RWPE1 (cell line): Measurements from ENCODE around the gene MAEA.
A peak's percentile ranks its signal among the peaks of the same experiment; 100 is the strongest.

Experiments used
- CTCF ChIA-PET: fragments of 350-600 bp; sonication (Branson Sonifier 250); formaldehyde crosslinking; extraction: SDS; loops from one replicate; lab custom pipeline; 2021; lab: Yijun Ruan, JAX
- POLR2A ChIA-PET: fragments of 400-600 bp; formaldehyde crosslinking; extraction: SDS; loops from one replicate; lab custom pipeline; 2020; ENCODE audit warnings: antibody characterized with exemption; ENCODE audit not compliant: low non-redundant PET; lab: Yijun Ruan, JAX
- DNase-seq: peaks from one replicate; pipeline ENCODE4 v3.0.0; 2012; ENCODE audit warnings: low spot score
- H3K27ac ChIP-seq: fragments of 450-650 bp; 2 replicates; pipeline ENCODE4 v1.5.1; 2017
- TF ChIP-seq, protein P1 (sequence below): fragments of 450-650 bp; conservative IDR thresholded peaks from 2 replicates; pipeline ENCODE4 v1.5.1; 2017; ENCODE audit warnings: low read depth, mild to moderate bottlenecking

Gene MAEA

DNA sequence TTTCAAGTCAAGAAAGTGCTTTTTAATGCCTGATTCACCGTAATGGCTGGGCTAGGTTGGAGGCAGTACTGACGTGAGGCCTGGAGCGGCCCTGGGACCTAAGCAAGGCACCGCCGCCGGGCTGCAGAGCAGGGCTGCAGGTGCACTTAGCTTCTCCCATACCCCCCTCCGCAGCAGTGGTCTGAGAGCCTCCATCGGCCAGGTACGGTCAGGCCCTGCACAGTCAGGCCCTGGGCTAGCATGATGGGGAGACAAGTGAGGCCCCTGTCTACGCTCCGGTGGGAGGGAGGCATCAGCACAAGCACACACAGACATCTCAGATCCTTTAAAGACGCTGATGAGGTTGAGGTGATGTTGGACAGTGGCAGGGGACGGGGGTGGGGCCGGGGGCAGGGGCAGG is 4.7 kb downstream of the MAEA start:
- TF ChIP-seq, protein P1, sequence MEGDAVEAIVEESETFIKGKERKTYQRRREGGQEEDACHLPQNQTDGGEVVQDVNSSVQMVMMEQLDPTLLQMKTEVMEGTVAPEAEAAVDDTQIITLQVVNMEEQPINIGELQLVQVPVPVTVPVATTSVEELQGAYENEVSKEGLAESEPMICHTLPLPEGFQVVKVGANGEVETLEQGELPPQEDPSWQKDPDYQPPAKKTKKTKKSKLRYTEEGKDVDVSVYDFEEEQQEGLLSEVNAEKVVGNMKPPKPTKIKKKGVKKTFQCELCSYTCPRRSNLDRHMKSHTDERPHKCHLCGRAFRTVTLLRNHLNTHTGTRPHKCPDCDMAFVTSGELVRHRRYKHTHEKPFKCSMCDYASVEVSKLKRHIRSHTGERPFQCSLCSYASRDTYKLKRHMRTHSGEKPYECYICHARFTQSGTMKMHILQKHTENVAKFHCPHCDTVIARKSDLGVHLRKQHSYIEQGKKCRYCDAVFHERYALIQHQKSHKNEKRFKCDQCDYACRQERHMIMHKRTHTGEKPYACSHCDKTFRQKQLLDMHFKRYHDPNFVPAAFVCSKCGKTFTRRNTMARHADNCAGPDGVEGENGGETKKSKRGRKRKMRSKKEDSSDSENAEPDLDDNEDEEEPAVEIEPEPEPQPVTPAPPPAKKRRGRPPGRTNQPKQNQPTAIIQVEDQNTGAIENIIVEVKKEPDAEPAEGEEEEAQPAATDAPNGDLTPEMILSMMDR, result no peak
- DNase-seq, result no peak
- POLR2A ChIA-PET, result no interaction called here
- CTCF ChIA-PET, result no interaction called here
- peak overlapping the region; percentile 59 for H3K27ac ChIP-seq

DNA sequence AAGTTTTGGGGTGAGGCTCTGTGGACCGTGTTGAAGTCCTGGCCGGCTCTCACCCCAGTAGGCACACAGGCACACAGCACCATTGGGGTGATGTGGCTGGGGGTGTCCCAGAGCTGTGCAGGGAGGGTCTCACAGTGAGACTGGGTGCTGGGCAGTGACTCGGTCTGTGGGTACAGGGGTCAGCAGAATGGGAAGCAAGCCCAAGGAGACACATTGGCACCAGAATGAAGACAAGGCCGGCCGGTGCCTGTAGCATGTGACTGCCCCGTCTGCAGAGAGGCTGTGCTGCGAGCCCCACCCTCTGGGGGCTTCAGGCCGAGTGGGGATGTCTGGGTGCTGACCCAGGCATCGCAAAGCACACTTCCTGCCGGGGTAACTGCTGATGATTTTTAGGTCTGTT is 5.2 kb downstream of the MAEA start:
- peak overlapping the region; percentile 59 for H3K27ac ChIP-seq
- DNase-seq, result no peak
- POLR2A ChIA-PET, result no interaction called here
- CTCF ChIA-PET, result interaction anchor here (0.6 kb wide), 1 partner anchor 21 kb away, joined by 3 read pairs; no protein-coding TSS in a partner anchor
- TF ChIP-seq, protein P1, result no peak

DNA sequence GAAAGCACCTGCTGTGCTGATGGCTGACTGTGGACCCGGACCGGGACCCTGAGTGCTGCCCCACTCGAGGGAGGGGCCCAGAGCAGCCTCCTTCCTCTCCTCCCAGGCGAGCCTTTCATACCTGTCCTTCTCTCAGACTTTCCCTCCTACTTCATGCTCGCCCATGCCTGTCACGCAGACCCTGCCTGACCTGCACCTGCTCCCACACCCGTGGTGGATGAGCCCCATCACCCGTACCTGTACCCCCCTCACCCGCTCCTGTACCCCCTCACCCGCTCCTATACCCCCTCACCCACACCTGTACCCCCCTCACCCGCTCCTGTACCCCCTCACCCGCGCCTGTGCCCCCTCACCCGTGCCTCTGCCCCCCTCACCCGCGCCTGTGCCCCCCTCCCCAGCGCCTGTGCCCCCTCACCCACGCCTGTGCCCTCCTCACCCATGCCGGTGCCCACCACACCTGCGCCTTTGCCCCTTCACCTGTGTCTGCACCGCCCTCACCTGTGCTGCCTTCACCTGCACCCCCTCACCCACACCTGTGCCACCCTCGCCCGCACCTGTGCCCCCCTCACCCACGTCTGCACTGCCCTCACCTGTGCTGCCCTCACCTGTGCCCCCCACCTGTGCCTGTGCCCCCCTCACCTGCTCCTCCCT is 5.8 kb downstream of the MAEA start:
- POLR2A ChIA-PET, result no interaction called here

DNA sequence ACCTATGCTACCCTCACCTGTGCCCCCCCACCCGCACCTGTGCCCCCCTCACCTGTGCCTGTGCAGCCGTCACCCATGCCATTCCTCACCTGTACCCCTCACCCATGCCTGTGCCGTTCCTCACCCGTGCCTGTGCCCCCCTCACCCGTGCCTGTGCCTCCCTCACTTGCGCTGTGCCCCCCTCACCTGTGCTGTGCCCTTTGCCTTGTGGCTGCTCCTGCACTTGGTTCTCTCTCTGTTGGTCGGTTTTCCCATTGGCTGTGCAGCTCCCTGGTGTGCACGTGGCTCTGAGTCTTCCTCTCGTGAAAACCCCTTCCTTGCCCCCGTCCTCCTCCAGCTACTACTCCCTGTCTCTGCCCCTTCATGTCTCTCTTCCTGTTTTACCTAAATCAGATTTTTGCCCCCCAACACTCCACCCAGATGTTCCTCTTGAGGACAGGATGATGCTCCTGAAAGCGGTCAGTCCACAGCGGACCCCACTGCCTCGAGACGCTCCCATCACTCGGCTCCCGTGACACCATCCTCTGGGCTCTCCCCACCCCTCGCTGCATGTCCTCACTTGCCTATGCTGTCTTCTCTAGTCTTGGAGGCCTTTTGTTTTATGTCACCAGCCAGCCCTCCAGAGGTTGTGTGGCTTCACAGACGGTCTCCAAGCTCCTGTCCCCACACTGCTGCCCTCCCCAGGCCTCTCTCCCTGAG is 6.8 kb downstream of the MAEA start:
- TF ChIP-seq, protein P1, result no peak
- H3K27ac ChIP-seq, result peak overlapping the region; percentile 98
- peak; percentile 13 for DNase-seq
- CTCF ChIA-PET, result no interaction called here
- POLR2A ChIA-PET, result no interaction called here

More for the DNA sequence above, 5.8 kb downstream of the MAEA start:
- peak overlapping the region; percentile 59 for H3K27ac ChIP-seq
- TF ChIP-seq, protein P1, result no peak
- no peak for DNase-seq
- CTCF ChIA-PET, result interaction anchor here (0.6 kb wide), 1 partner anchor 20 kb away, joined by 3 read pairs; no protein-coding TSS in a partner anchor

DNA sequence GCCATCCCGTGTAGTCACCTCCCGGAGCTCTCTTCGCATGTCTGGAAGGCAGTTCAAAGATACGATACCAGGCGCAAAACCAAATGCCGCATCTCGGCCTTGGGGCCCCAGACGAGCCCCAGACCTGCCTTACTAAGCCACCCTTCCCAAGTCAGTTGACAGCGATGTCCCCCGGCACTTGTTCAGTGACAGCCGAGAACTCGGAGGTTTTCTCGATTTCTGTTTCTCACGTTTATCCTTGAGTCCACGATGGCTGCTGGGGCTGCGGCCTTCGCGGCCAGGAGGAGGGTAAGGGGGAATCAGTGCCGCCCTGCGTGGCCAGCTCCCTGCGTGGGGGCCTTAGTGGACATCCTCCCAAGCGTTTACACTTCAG is 7.3 kb downstream of the MAEA start:
- ChIA-PET POLR2A (no interaction called here), CTCF (no interaction called here)
- no peak for DNase-seq
- H3K27ac ChIP-seq, result peak overlapping the region; percentile 98
- TF ChIP-seq, protein P1, result no peak

DNA sequence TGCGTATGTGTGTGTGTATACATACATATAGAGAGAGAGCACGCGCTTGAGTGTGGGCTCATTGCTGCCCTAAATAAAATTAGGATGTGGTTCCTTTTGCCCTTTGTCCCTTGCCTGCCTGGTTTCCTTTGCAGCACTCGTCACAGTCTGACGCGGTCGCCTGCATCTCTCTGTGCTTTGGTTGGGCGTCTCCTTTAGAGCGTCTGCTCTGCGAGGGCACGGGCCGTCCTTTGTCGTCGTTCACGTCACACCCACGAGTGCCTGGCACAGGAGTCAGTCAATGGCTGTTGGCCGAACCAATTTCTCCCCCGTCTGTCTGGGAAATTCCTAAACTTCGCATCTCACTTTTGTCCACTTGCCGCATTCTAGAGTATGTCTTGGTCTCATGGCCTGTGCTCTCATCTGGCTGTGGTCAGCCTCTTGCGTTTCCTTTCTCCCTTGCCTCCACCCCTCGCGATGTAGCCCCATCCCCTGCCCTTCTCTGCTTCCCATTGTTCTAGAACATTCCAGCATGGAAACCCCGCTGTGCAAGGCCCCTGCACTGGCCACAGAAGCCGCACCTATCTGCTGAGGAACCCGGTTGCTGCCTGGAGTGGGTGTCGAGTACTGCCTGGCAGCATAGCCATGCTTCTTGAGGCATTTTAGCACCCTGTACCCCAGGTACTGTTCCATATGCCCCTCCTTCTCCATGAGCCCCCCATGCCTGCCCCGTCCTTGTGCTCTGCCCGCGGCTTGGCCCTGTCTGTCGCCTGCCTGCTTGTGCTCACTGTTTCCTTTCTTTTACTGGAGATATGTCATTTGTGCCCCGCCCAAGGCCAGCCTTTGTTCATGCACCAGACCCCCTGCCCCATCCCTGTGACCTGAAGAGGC is 8.0 kb downstream of the MAEA start:
- no peak for DNase-seq
- TF ChIP-seq, protein P1, result no peak
- ChIA-PET POLR2A (no interaction called here), CTCF (no interaction called here)
- H3K27ac ChIP-seq, result peak overlapping the region; percentile 98
